Globus pallidus (tissue), 1 donor: ENCODE data around the gene ZNF823.
"Not testable (repeated sequence)": the region's sequence is repeated elsewhere in the genome, so short reads cannot be mapped to it uniquely, and the experiment has no call there.

Experiments used
- DNase-seq: peaks from one replicate; pipeline ENCODE4 v3.0.0-alpha.2; 2015; ENCODE audit warnings: low spot score

The ZNF823 gene

DNA sequence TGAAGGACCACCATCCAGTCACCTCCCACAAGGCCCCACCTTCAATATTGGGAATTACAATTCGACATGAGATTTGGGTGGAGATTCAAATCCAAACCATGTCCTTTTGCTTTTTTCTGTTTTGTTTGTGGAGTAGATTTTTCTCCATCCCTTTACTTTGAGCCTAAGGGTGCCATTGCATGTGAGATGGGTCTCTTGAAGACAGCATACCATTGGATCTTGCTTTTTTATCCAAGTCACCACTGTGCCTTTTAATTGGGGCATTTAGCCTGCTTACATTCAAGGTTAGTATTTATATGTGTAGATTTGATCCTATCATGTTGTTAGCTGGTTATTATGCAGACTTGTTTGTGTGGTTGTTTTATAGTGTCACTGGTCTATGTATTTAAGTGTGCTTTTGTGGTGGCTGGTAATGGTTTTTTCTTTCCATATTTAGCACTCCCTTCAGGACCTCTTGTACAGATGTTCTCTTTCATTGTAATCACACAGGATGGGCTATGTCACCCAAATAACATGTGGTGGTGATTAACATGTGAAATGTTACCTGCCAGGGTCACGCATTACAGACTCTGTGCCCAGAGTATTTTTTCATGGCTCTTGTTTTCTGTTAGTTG, 58.0 kb downstream of the ZNF823 start:
- DNase-seq, result no peak

DNA sequence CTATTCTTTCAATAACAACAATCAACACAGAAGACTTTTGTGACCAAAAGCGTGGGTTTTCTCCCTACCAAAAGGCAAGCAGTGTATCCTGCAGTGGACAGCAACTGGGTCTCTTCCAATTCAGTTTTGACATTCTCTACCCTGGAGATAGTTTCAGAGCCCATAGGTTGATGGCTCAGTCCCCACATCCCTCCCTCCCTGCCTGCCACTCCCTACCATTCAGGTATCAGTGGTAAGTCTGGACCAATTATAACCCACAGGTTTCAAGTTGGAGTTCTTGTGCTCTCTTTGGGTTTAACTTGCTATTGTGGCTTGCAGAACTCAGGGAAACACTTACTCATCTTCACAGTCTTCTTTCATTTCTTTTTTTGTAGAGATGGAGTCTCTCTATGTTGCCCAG, 60.2 kb downstream of the ZNF823 start:
- no peak for DNase-seq

DNA sequence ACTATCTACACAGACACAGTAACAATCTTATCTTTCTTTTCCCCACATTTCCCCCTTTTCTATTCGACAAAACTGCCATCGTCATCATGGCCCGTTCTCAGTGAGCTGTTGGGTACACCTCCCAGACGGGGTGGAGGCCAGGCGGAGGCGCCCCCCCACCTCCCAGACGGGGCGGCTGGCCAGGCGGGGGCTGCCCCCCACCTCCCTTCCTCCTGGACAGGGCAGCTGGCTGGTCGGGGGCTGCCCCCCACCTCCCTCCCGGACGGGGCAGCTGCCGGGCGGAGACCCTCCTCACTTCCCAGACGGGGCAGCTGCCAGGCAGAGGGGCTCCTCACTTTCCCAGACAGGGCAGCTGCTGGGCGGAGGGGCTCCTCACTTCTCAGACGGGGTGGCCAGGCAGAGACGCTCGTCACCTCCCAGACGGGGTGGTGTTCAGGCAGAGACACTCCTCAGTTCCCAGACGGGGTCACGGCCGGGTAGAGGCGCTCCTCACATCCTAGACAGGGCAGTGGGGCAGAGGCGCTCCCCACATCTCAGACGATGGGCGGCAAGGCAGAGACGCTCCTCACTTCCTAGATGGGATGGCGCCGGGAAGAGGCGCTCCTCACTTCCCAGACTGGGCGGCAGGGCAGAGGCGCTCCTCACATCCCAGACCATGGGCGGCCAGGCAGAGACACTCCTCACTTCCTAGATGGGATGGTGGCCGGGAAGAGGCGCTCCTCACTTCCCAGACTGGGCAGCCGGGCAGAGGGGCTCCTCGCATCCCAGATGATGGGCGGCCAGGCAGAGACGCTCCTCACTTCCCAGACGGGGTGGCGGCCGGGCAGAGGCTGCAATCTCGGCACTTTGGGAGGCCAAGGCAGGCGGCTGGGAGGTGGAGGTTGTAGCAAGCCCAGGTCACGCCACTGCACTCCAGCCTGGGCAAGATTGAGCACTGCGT, 61.8 kb downstream of the ZNF823 start:
- not testable (repeated sequence) for DNase-seq

DNA sequence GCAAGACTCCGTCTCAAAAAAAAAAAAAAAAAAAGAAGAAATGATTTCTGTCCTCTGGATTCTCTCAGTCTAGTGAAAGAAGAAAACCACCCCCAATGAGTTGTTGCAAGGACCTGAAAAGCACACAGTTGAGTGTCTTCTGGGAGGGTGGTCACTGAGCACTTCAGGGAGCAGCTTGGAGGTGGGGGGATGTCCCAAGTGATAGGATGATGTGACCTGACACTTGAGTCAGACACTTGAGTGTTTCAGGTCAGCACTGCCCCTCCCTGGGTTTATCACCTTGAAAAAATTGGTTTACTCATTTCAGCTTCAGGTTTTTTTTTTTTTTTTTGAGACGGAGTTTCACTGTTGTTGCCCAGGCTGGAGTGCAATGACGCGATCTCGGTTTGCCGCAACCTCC, 63.2 kb downstream of the ZNF823 start:
- DNase-seq, result no peak

DNA sequence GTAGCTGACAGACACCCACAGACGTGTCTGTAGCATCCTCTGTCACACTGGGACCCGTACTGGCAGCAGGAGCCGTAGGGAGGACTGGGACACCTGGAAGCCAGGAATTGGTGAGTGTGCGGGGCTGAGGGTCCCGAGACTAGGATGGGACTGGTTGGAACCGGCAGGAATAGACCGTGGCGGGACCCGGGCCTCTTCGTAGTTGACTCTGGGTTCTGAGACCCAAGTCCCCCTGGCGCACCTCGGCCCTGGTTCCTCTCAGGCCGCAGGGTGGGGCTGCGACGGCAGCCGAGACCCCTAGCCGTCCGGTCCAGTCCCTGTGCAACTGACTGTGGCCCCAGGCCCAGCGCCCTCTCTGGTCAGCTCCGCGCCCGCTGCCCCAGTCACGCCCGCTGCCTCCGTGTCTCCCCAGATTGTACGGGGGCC, 64.7 kb downstream of the ZNF823 start:
- no peak for DNase-seq

DNA sequence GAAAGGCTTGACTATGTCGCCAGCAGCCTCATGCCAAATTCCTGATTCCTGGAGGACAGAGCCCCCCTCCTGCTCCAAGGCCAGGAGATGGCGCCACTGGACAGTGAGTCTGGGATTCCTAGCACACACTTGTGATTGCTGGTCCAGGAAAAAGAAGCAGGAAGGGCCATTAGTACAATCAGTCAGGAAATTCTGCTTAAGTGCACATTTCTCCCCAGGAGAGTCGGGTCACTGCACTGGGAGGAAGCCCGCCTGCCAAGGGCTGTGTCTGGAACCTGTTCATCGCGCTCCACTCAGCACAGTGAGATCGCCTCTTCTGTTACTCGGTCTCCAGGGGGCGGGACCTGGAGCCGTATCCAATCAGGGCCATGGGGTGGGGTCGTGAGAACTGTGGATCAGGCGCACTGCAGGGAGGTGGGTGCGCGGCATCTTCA, 65.1 kb downstream of the ZNF823 start:
- peak; percentile 68 for DNase-seq
